Activated CD8-positive, alpha-beta T cell treated with anti-CD3 and anti-CD28 coated beads for 36 hours (primary cell): ENCODE results near the gene XDH. TPM values are rescaled to one million over a fixed set of nuclear protein-coding genes. Genes with fewer than 3 reads are reported as not detected.

Source experiments
- ATAC-seq: fragments of 200-7000 bp; cut with Tn5 transposase; one replicate; pipeline ENCODE4 v1.10.0; 2021; ENCODE audit warnings: mild to moderate bottlenecking, moderate library complexity
- CTCF ChIA-PET: fragments of 350-600 bp; sonication (Branson Sonifier 250); formaldehyde crosslinking; loops from one replicate; lab custom pipeline; 2021; ENCODE audit warnings: antibody characterized with exemption; lab: Charles Lee
- POLR2A ChIA-PET: fragments of 350-600 bp; sonication (Branson Sonifier 250); formaldehyde crosslinking; loops from one replicate; lab custom pipeline; 2021; ENCODE audit warnings: antibody characterized with exemption; lab: Charles Lee
- DNase-seq: peaks from one replicate; pipeline ENCODE4 v3.0.0-alpha.2; 2020
- H3K27ac Mint-ChIP-seq: one replicate; pipeline ENCODE4 v1.8.0; 2021; ENCODE audit warnings: mild to moderate bottlenecking, mixed read lengths
- H3K27me3 Mint-ChIP-seq: one replicate; pipeline ENCODE4 v1.8.0; 2021; ENCODE audit warnings: mixed read lengths
- H3K36me3 Mint-ChIP-seq: one replicate; pipeline ENCODE4 v1.8.0; 2021; ENCODE audit warnings: low read depth, mixed read lengths
- H3K4me1 Mint-ChIP-seq: one replicate; pipeline ENCODE4 v1.8.0; 2021; ENCODE audit warnings: low read depth, mixed read lengths
- H3K4me3 Mint-ChIP-seq: one replicate; pipeline ENCODE4 v1.8.0; 2021; ENCODE audit warnings: mild to moderate bottlenecking, moderate library complexity, mixed read lengths
- H3K9me3 Mint-ChIP-seq: one replicate; pipeline ENCODE4 v1.8.0; 2021; ENCODE audit warnings: mixed read lengths
- intact Hi-C: fragments of 100-400 bp; cut with micrococcal nuclease; formaldehyde crosslinking; loops from one replicate; pipeline ENCODE4 v1.10.0; 2022
- total RNA-seq, 2 experiments: library from RNA; stranded (reverse); gene quantifications; one replicate each; pipeline ENCODE4 v1.2.3, GENCODE V29; 2021
- TF ChIP-seq, protein P1 (sequence below): fragments of 200-600 bp; IDR thresholded peaks from one replicate; pipeline ENCODE4 v1.8.0; 2022; ENCODE audit warnings: antibody characterized with exemption, mild to moderate bottlenecking

Gene XDH
- total RNA-seq, 2 experiments from 2014 or later = 0.16 TPM; not detected in 1

DNA sequence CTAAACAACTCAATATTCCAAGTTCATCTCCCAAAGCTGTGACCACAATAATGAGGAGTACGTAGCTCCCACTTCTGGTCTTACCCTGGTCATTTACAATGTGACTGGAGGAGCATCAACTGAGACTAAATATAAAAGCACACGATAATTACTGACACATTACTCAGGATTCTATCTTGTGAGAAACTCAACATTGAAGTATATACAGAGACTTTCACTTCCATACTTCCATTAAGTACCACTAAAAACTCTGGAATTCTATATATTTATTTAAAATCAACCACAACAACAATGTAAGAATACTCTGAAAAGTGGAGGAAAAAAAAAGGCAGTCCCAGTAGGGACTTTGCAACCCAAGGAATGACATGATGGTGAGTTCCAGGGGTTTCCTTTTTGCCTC is 61.4 kb downstream of the XDH start:
- no peaks in the 10 kb centered on the region for H3K4me1 Mint-ChIP-seq
- ChIA-PET CTCF (interaction anchor here (1.0 kb wide), 1 partner anchor 169 kb away, joined by 3 read pairs; no protein-coding TSS in a partner anchor), POLR2A (no interaction called here)
- H3K27ac Mint-ChIP-seq = no peak overlapping the region
- H3K9me3 Mint-ChIP-seq = no peaks in the 10 kb centered on the region
- H3K4me3 Mint-ChIP-seq = no peak overlapping the region
- ATAC-seq (no peak), DNase-seq (no peak)
- TF ChIP-seq, protein P1, sequence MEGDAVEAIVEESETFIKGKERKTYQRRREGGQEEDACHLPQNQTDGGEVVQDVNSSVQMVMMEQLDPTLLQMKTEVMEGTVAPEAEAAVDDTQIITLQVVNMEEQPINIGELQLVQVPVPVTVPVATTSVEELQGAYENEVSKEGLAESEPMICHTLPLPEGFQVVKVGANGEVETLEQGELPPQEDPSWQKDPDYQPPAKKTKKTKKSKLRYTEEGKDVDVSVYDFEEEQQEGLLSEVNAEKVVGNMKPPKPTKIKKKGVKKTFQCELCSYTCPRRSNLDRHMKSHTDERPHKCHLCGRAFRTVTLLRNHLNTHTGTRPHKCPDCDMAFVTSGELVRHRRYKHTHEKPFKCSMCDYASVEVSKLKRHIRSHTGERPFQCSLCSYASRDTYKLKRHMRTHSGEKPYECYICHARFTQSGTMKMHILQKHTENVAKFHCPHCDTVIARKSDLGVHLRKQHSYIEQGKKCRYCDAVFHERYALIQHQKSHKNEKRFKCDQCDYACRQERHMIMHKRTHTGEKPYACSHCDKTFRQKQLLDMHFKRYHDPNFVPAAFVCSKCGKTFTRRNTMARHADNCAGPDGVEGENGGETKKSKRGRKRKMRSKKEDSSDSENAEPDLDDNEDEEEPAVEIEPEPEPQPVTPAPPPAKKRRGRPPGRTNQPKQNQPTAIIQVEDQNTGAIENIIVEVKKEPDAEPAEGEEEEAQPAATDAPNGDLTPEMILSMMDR = no peak
- intact Hi-C loops = no loop called here
- no peaks in the 10 kb centered on the region for H3K36me3 Mint-ChIP-seq
- H3K27me3 Mint-ChIP-seq = peaks cover 44% of the 10 kb centered on the region

GRCh38 chr2:31349684-31350083 is 64.9 kb downstream of the XDH start:
- H3K27me3 Mint-ChIP-seq = peaks cover 25% of the 10 kb centered on the region
- POLR2A ChIA-PET = interaction anchor here (0.6 kb wide), 1 partner anchor 493 kb away, joined by 3 read pairs; no protein-coding TSS in a partner anchor
- H3K27ac Mint-ChIP-seq = no peak overlapping the region
- no peak overlapping the region for H3K4me3 Mint-ChIP-seq
- no peak for DNase-seq
- H3K4me1 Mint-ChIP-seq = no peaks in the 10 kb centered on the region
- ATAC-seq = no peak
- CTCF ChIA-PET = interaction anchor here (1.3 kb wide), 1 partner anchor 17 kb away, joined by 4 read pairs; no protein-coding TSS in a partner anchor
- H3K36me3 Mint-ChIP-seq = no peaks in the 10 kb centered on the region
- no peaks in the 10 kb centered on the region for H3K9me3 Mint-ChIP-seq
- intact Hi-C loops = no loop called here
- TF ChIP-seq, protein P1 = no peak

DNA sequence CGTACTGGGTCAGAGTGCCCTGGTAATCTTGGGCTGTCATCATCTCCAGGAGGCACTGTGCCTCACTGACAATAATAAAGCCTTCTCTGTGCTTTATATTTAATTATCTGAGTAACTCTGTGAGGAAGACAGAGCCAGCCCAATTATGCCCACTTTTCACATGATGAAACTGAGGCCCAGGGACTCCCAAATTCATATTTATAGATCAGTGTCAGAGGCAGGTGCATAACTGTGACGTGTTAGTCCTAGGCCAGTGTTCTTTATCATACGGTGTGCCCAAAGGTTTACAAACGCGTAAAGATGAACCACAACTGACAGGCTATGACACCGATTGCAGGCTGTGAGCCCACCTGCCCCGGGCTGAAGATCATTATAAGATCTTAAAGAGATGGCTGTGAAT is 65.4 kb downstream of the XDH start:
- H3K27ac Mint-ChIP-seq = no peak overlapping the region
- ATAC-seq (no peak), DNase-seq (no peak)
- POLR2A ChIA-PET = no interaction called here
- no peak overlapping the region for H3K4me3 Mint-ChIP-seq
- TF ChIP-seq, protein P1 = no peak
- H3K27me3 Mint-ChIP-seq = peaks cover 20% of the 10 kb centered on the region
- no peaks in the 10 kb centered on the region for H3K9me3 Mint-ChIP-seq
- no peaks in the 10 kb centered on the region for H3K4me1 Mint-ChIP-seq
- intact Hi-C loops = no loop called here
- CTCF ChIA-PET = no interaction called here
- no peaks in the 10 kb centered on the region for H3K36me3 Mint-ChIP-seq

- ATAC-seq (no peak), DNase-seq (no peak)
- peaks cover 16% of the 10 kb centered on the region for H3K27me3 Mint-ChIP-seq
- H3K36me3 Mint-ChIP-seq = no peaks in the 10 kb centered on the region
- H3K27ac Mint-ChIP-seq = no peak overlapping the region
- POLR2A ChIA-PET = no interaction called here
- intact Hi-C loops = no loop called here
- TF ChIP-seq, protein P1 = no peak
- no peaks in the 10 kb centered on the region for H3K4me1 Mint-ChIP-seq
- CTCF ChIA-PET = no interaction called here
- no peak overlapping the region for H3K4me3 Mint-ChIP-seq
- no peaks in the 10 kb centered on the region for H3K9me3 Mint-ChIP-seq
These were observed 65.9 kb downstream of the XDH start for GRCh38 chr2:31348618-31349017.

- intact Hi-C loops = no loop called here
- H3K36me3 Mint-ChIP-seq = no peaks in the 10 kb centered on the region
- H3K4me1 Mint-ChIP-seq = no peaks in the 10 kb centered on the region
- no peak for DNase-seq
- H3K9me3 Mint-ChIP-seq = no peaks in the 10 kb centered on the region
- no peak overlapping the region for H3K27ac Mint-ChIP-seq
- no peak overlapping the region for H3K4me3 Mint-ChIP-seq
- CTCF ChIA-PET = interaction anchor here (1.0 kb wide), 1 partner anchor 9 kb away, joined by 3 read pairs; no protein-coding TSS in a partner anchor
- POLR2A ChIA-PET = no interaction called here
- peaks cover 12% of the 10 kb centered on the region for H3K27me3 Mint-ChIP-seq
- ATAC-seq = no peak
- TF ChIP-seq, protein P1 = no peak
These were observed 66.8 kb downstream of the XDH start for GRCh38 chr2:31347750-31348149.
